ENCODE results near the gene SS18. TPM values are rescaled to one million over a fixed set of nuclear protein-coding genes. Genes with fewer than 3 reads are reported as not detected.

The SS18 gene
- total and polyA plus RNA-seq, 2 experiments from 2014 or later, result 43.4 to 111 TPM

GRCh38 chr18:25998461-25998860, 92.0 kb downstream of the SS18 start:
- H2AFZ ChIP-seq, result no peak overlapping the region
- no peak for TF ChIP-seq CTCF (IDR thresholded peaks at IDR 0.05; ENCODE audit: poor library complexity)
- no peak for TF ChIP-seq EZH2 (IDR thresholded peaks at IDR 0.05; ENCODE audit: borderline replicate concordance)
- TF ChIP-seq EZH2phosphoT487 (IDR thresholded peaks at IDR 0.05; ENCODE audit: low read depth, severe bottlenecking, unreplicated experiment), result no peak
- H3K27me3 ChIP-seq, result no peaks in the 10 kb centered on the region
- H3K27ac ChIP-seq, result no peak overlapping the region
- H3K4me2 ChIP-seq, result no peak overlapping the region
- H3K4me3 ChIP-seq, result no peak overlapping the region
- H3K9me3 ChIP-seq (ENCODE audit: low read depth), result no peaks in the 10 kb centered on the region
- H4K20me1 ChIP-seq (ENCODE audit: insufficient read depth, poor library complexity, severe bottlenecking), result no peaks in the 10 kb centered on the region
- H3K79me2 ChIP-seq, result no peaks in the 10 kb centered on the region
- no peaks in the 10 kb centered on the region for H3K36me3 ChIP-seq (replicated peaks; ENCODE audit: insufficient read depth, low read depth)
- H3K9me2 ChIP-seq (replicated peaks; ENCODE audit: insufficient read depth), result no peaks in the 10 kb centered on the region
- no peak for DNase-seq (ENCODE audit: low spot score)
- no peaks in the 10 kb centered on the region for H3K4me1 ChIP-seq (ENCODE audit: insufficient read depth)

- Histone ChIP-seq H3K79me2 (no peaks in the 10 kb centered on the region), H3K36me3 (replicated peaks; ENCODE audit: insufficient read depth, low read depth) (no peaks in the 10 kb centered on the region), H4K20me1 (ENCODE audit: insufficient read depth, poor library complexity, severe bottlenecking) (no peaks in the 10 kb centered on the region), H2AFZ (no peak overlapping the region), H3K9me3 (ENCODE audit: low read depth) (no peaks in the 10 kb centered on the region), H3K4me3 (no peak overlapping the region), H3K9me2 (replicated peaks; ENCODE audit: insufficient read depth) (no peaks in the 10 kb centered on the region), H3K4me1 (ENCODE audit: insufficient read depth) (no peaks in the 10 kb centered on the region), H3K27ac (no peak overlapping the region), H3K4me2 (no peak overlapping the region), H3K27me3 (no peaks in the 10 kb centered on the region)
- WGBS (ENCODE audit: low lambda C conversion rate, missing lambda C conversion rate), result 69% methylated on average over 2 of the region's 2 CpGs
- DNase-seq (ENCODE audit: low spot score), result no peak
- TF ChIP-seq EZH2 (IDR thresholded peaks at IDR 0.05; ENCODE audit: borderline replicate concordance), result no peak
- no peak for TF ChIP-seq EZH2phosphoT487 (IDR thresholded peaks at IDR 0.05; ENCODE audit: low read depth, severe bottlenecking, unreplicated experiment)
- TF ChIP-seq CTCF (IDR thresholded peaks at IDR 0.05; ENCODE audit: poor library complexity), result no peak
Measured at GRCh38 chr18:25992566-25992965, 97.8 kb downstream of the SS18 start.

- 88% methylated on average over 8 of the region's 8 CpGs for WGBS (ENCODE audit: low lambda C conversion rate, missing lambda C conversion rate)
- Histone ChIP-seq H3K4me2 (no peak overlapping the region), H3K9me2 (replicated peaks; ENCODE audit: insufficient read depth) (no peaks in the 10 kb centered on the region), H3K4me1 (ENCODE audit: insufficient read depth) (no peaks in the 10 kb centered on the region), H4K20me1 (ENCODE audit: insufficient read depth, poor library complexity, severe bottlenecking) (no peaks in the 10 kb centered on the region), H3K79me2 (no peaks in the 10 kb centered on the region), H3K27me3 (no peaks in the 10 kb centered on the region), H3K4me3 (no peak overlapping the region), H3K36me3 (replicated peaks; ENCODE audit: insufficient read depth, low read depth) (no peaks in the 10 kb centered on the region), H2AFZ (no peak overlapping the region), H3K9me3 (ENCODE audit: low read depth) (no peaks in the 10 kb centered on the region), H3K27ac (no peak overlapping the region)
- no peak for DNase-seq (ENCODE audit: low spot score)
- TF ChIP-seq EZH2 (IDR thresholded peaks at IDR 0.05; ENCODE audit: borderline replicate concordance) (no peak), CTCF (IDR thresholded peaks at IDR 0.05; ENCODE audit: poor library complexity) (no peak), EZH2phosphoT487 (IDR thresholded peaks at IDR 0.05; ENCODE audit: low read depth, severe bottlenecking, unreplicated experiment) (no peak)
Measured at GRCh38 chr18:25990473-25990872, 99.9 kb downstream of the SS18 start.

Measured in hepatocyte (in vitro differentiated cells).